Rectal smooth muscle tissue (tissue), 1 donor: ENCODE results near the gene PRX.
"Not testable (repeated sequence)": the region's sequence is repeated elsewhere in the genome, so short reads cannot be mapped to it uniquely, and the experiment has no call there.

ENCODE experiments used
- H3K27ac ChIP-seq: one replicate; pipeline ENCODE4 v1.7.0; 2013; ENCODE audit warnings: low read depth, low read length, inconsistent platforms
- H3K27me3 ChIP-seq: one replicate; pipeline ENCODE4 v1.7.0; 2013; ENCODE audit warnings: low read length; ENCODE audit not compliant: control insufficient read depth, insufficient read depth
- H3K36me3 ChIP-seq: one replicate; pipeline ENCODE4 v1.7.0; 2013; ENCODE audit warnings: low read length; ENCODE audit not compliant: control insufficient read depth, insufficient read depth
- H3K4me1 ChIP-seq: one replicate; pipeline ENCODE4 v1.7.0; 2013; ENCODE audit warnings: low read length; ENCODE audit not compliant: control insufficient read depth, insufficient read depth
- H3K4me3 ChIP-seq: one replicate; pipeline ENCODE4 v1.7.0; 2013; ENCODE audit warnings: low read length
- H3K9ac ChIP-seq: one replicate; pipeline ENCODE4 v1.7.0; 2013; ENCODE audit warnings: low read length

Gene PRX, protein sequence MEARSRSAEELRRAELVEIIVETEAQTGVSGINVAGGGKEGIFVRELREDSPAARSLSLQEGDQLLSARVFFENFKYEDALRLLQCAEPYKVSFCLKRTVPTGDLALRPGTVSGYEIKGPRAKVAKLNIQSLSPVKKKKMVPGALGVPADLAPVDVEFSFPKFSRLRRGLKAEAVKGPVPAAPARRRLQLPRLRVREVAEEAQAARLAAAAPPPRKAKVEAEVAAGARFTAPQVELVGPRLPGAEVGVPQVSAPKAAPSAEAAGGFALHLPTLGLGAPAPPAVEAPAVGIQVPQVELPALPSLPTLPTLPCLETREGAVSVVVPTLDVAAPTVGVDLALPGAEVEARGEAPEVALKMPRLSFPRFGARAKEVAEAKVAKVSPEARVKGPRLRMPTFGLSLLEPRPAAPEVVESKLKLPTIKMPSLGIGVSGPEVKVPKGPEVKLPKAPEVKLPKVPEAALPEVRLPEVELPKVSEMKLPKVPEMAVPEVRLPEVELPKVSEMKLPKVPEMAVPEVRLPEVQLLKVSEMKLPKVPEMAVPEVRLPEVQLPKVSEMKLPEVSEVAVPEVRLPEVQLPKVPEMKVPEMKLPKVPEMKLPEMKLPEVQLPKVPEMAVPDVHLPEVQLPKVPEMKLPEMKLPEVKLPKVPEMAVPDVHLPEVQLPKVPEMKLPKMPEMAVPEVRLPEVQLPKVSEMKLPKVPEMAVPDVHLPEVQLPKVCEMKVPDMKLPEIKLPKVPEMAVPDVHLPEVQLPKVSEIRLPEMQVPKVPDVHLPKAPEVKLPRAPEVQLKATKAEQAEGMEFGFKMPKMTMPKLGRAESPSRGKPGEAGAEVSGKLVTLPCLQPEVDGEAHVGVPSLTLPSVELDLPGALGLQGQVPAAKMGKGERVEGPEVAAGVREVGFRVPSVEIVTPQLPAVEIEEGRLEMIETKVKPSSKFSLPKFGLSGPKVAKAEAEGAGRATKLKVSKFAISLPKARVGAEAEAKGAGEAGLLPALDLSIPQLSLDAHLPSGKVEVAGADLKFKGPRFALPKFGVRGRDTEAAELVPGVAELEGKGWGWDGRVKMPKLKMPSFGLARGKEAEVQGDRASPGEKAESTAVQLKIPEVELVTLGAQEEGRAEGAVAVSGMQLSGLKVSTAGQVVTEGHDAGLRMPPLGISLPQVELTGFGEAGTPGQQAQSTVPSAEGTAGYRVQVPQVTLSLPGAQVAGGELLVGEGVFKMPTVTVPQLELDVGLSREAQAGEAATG (N-terminal part only)

GRCh38 chr19:40413291-40413845 is at the start of gene PRX:
Gene PRX, minus strand, starts transcription at chr19:40413378. Its CDS starts 5,446 bp downstream, at chr19:40407932.
- H3K27me3 ChIP-seq: no peaks in the 10 kb centered on the region
- no peak within 1 kb of the TSS for H3K9ac ChIP-seq
- no peaks in the 10 kb centered on the region for H3K4me1 ChIP-seq
- H3K36me3 ChIP-seq: no peaks in the 10 kb centered on the region
- H3K27ac ChIP-seq: no peak within 1 kb of the TSS
- H3K4me3 ChIP-seq: no peak within 1 kb of the TSS

- Histone ChIP-seq H3K9ac (no peak overlapping the region), H3K36me3 (no peaks in the 10 kb centered on the region), H3K27me3 (no peaks in the 10 kb centered on the region), H3K27ac (no peak overlapping the region), H3K4me1 (peaks cover 12% of the 10 kb centered on the region), H3K4me3 (no peak overlapping the region)
Measured at GRCh38 chr19:40461669-40462221, 48.6 kb upstream of the PRX start.

- Histone ChIP-seq H3K27me3 (no peaks in the 10 kb centered on the region), H3K36me3 (no peaks in the 10 kb centered on the region), H3K9ac (no peak overlapping the region), H3K4me1 (peaks cover 6% of the 10 kb centered on the region), H3K4me3 (no peak overlapping the region), H3K27ac (no peak overlapping the region)
Measured at GRCh38 chr19:40460185-40460584, 47.0 kb upstream of the PRX start.

DNA sequence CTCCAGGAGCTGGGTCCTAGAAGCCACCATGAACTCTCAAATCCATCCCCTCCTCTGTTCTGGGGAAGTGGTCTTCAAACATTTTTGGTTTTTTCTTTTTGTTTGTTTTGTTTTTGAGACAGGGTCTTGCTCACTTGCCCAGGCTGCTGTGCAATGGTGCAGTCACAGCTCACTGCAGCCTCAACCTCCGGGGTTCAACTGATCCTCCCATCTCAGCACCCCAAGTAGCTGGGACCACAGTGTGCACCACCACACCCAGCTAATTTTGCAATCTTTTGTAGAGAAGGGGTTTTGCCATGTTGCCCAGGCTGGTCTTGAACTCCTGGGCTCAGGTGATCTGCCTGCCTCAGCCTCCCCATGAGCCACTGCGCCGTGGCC is 45.4 kb upstream of the PRX start:
- no peaks in the 10 kb centered on the region for H3K4me1 ChIP-seq
- H3K4me3 ChIP-seq: no peak overlapping the region
- H3K9ac ChIP-seq: no peak overlapping the region
- H3K36me3 ChIP-seq: no peaks in the 10 kb centered on the region
- no peak overlapping the region for H3K27ac ChIP-seq
- H3K27me3 ChIP-seq: no peaks in the 10 kb centered on the region

DNA sequence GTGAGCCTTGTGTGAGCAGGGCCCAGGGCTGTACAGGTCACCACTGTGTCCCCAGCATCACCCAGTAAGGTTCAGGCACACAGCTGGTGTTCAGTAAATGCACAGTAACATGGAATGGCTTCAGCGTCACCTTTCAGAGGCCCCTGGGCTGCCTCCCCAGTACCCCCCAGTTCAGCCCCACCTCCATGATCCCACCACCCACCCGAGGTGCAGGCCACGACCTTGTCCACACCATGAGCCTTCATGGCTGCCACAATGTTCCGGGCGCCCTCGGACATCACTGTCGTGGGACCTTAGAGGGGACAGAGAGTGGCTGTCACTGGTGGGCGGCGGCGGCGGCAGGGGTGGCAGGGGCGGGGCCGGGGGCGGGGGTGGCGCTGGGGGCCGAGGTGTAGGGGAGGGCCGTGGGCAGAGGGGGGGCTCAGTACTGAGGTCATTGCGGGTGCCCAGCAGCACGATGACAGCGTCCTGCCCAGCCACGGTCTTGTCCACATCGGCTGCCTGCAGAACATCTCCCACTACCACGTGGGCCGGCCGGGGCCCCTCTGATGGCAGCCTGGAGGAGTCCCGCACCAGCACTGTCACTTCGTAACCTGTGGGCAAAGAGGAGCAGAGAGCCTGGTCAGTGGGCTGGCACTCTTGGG is 44.9 kb upstream of the PRX start:
- H3K4me1 ChIP-seq: no peaks in the 10 kb centered on the region
- no peaks in the 10 kb centered on the region for H3K27me3 ChIP-seq
- no peaks in the 10 kb centered on the region for H3K36me3 ChIP-seq
- H3K9ac ChIP-seq: no peak overlapping the region
- H3K27ac ChIP-seq: no peak overlapping the region
- H3K4me3 ChIP-seq: no peak overlapping the region

DNA sequence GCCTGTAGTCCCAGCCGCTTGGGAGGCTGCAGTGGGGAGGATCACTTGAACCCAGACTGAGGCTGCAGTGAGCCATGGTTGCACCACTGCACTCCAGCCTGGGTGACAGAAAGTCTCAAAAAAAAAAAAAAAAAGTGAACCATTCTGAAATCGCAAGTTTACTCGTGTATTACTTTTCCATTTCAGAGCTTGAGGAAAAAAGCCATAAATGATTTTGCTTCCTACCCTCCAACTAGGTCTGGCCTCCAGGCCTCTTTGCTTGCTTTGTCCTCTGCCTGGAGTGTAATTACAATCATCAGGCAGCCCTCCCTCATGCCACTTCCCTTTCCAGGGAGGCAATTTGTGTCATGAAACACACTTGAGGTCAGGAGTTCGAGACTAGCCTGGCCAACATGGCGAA is 43.9 kb upstream of the PRX start:
- Histone ChIP-seq H3K9ac (no peak overlapping the region), H3K27me3 (no peaks in the 10 kb centered on the region), H3K4me3 (no peak overlapping the region), H3K27ac (no peak overlapping the region), H3K36me3 (no peaks in the 10 kb centered on the region), H3K4me1 (no peaks in the 10 kb centered on the region)

DNA sequence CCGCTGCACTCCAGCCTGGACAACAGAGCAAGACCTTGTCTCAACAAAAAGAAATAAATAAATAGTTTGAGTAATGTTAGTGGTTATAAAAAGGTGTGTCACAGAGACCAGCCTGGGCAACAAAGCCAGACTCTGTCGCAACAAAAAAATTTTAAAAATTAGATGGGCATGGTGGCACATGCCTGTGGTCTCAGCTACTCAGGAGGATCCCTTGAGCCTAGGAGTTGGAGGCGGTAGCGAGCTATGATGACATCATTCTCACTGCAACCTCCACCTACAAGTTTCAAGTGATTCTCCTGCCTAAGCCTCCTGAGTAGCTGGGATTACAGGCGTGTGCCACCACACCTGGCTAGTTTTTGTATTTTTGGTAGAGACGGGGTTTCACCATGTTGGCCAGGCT is 40.8 kb upstream of the PRX start:
- H3K4me3 ChIP-seq, H3K9ac ChIP-seq, H3K4me1 ChIP-seq, H3K27me3 ChIP-seq, H3K36me3 ChIP-seq, H3K27ac ChIP-seq: not testable (repeated sequence)

DNA sequence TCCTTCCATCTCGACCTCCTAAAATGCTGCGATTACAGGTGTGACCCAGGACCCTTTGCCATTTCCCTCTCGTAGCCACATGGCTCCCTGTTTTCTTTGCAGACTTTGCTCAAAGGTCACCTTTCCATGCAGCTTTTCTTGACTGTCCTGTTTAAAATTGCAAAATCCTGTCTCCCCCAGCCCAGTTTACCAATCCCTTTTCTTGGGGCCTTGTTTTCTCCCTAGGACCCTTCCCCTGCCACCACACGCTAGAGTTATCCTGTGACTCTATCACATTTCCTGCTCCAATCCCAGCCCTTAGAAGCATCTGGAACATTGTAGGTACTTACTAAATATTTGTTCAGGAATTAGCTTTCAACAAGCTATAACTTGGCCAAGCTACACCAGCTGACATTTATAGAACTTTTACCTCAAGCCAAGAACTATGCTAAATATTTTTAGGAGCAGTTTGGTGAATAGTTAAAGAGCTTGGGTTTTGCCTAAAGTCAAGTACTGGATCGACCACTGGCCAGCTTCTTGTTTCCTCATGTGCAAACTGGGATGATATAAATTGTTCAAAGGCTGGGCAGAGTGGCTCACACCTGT is 40.1 kb upstream of the PRX start:
- no peaks in the 10 kb centered on the region for H3K4me1 ChIP-seq
- H3K27me3 ChIP-seq: no peaks in the 10 kb centered on the region
- no peak overlapping the region for H3K27ac ChIP-seq
- H3K4me3 ChIP-seq: no peak overlapping the region
- H3K36me3 ChIP-seq: peaks cover 4% of the 10 kb centered on the region
- no peak overlapping the region for H3K9ac ChIP-seq

DNA sequence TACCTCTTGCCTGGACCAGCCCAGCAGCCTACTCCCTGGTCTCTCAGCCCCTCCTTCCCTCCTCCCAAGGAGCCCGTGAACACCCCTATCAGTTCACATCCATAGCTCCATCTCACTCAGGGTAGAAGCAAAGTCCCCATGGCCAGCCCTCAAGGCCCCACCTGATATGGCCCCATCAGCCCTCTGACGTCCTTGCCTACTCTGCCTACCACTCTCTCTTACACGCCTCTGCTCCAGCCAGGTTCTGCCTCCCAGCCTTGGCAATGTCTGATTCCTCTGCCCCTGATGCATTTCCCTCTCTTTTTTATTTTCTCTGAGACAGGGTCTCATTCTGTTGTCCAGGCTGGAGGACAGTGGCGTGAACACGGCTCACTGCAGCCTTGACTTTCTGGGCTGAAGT is 38.8 kb upstream of the PRX start:
- Histone ChIP-seq H3K27me3 (no peaks in the 10 kb centered on the region), H3K4me3 (no peak overlapping the region), H3K27ac (no peak overlapping the region), H3K4me1 (no peaks in the 10 kb centered on the region), H3K9ac (no peak overlapping the region), H3K36me3 (peaks cover 4% of the 10 kb centered on the region)

- no peak overlapping the region for H3K27ac ChIP-seq
- peaks cover 4% of the 10 kb centered on the region for H3K36me3 ChIP-seq
- no peak overlapping the region for H3K9ac ChIP-seq
Measured at GRCh38 chr19:40450664-40451063, 37.5 kb upstream of the PRX start.

GRCh38 chr19:40449506-40449905 is 36.3 kb upstream of the PRX start:
- H3K4me1 ChIP-seq: no peaks in the 10 kb centered on the region
- no peak overlapping the region for H3K9ac ChIP-seq
- no peaks in the 10 kb centered on the region for H3K27me3 ChIP-seq
- H3K4me3 ChIP-seq: no peak overlapping the region
- H3K27ac ChIP-seq: no peak overlapping the region
- peaks cover 4% of the 10 kb centered on the region for H3K36me3 ChIP-seq

More at GRCh38 chr19:40450664-40451063, 37.5 kb upstream of the PRX start:
- Histone ChIP-seq H3K27me3 (no peaks in the 10 kb centered on the region), H3K4me3 (no peak overlapping the region), H3K4me1 (no peaks in the 10 kb centered on the region)
